ENCODE results near the gene TTC21B. TPM values are rescaled to one million over a fixed set of nuclear protein-coding genes. Genes with fewer than 3 reads are reported as not detected.
"Not testable (repeated sequence)": the region's sequence is repeated elsewhere in the genome, so short reads cannot be mapped to it uniquely, and the experiment has no call there.

TTC21B gene
- total RNA-seq, 4 donors from 2014 or later: 12.1 to 73.2 (median 27.7) TPM

DNA sequence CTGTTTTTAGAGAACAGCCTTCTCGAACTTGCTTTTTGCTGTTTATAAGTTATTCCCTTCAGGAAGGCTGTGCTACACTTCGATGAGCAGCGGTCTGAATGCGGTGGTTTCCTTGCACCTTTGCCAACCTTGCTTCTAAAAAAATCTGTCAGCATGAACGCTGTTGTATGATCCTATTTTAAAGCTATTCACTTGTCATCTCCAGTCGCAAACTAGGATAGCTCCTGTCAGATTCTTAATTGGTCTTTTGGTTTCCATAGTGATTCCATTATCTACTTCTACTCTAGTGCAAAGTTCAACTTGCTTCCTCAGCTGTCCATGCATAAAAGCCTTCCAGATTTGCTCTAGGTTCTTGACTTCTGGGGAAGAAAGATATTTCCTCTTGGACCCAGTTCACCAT, 83.2 kb downstream of the TTC21B start:
- no peaks in the 10 kb centered on the region for H3K4me1 ChIP-seq
- H3K36me3 ChIP-seq: no peaks in the 10 kb centered on the region
- no peak for DNase-seq (ENCODE audit: low spot score in 2 of 2)
- TF ChIP-seq, protein P1, sequence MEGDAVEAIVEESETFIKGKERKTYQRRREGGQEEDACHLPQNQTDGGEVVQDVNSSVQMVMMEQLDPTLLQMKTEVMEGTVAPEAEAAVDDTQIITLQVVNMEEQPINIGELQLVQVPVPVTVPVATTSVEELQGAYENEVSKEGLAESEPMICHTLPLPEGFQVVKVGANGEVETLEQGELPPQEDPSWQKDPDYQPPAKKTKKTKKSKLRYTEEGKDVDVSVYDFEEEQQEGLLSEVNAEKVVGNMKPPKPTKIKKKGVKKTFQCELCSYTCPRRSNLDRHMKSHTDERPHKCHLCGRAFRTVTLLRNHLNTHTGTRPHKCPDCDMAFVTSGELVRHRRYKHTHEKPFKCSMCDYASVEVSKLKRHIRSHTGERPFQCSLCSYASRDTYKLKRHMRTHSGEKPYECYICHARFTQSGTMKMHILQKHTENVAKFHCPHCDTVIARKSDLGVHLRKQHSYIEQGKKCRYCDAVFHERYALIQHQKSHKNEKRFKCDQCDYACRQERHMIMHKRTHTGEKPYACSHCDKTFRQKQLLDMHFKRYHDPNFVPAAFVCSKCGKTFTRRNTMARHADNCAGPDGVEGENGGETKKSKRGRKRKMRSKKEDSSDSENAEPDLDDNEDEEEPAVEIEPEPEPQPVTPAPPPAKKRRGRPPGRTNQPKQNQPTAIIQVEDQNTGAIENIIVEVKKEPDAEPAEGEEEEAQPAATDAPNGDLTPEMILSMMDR (IDR thresholded peaks at IDR 0.05): no peak
- no peak for TF ChIP-seq POLR2A (IDR thresholded peaks at IDR 0.05)
- H3K4me3 ChIP-seq: no peak overlapping the region
- H3K27me3 ChIP-seq: no peaks in the 10 kb centered on the region
- no peaks in the 10 kb centered on the region for H3K9me3 ChIP-seq
- WGBS: 96% methylated on average over 6 of the region's 6 CpGs
- no peak overlapping the region for H3K27ac ChIP-seq

DNA sequence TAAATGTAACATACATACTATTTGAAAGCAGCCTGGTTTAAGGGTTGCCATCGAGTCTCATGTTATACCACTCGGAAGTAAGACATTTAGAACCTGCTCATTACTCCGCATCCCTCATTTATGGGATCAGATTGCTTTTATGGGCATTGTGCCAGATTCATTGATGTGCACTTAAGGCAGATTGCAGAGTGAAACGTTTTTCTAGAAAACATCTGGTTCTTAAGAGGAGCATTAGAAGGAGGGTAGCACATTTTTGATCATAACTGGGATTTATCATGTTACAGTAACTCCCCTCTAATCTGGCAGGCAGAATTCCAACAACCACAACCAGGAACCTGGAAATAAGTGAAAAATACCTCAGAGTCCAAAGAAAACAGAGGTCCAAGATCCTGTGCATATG, 85.4 kb downstream of the TTC21B start:
- no peak for DNase-seq (ENCODE audit: low spot score in 2 of 2)
- H3K27me3 ChIP-seq: no peaks in the 10 kb centered on the region
- H3K36me3 ChIP-seq: no peaks in the 10 kb centered on the region
- no peak overlapping the region for H3K27ac ChIP-seq
- H3K4me1 ChIP-seq: no peaks in the 10 kb centered on the region
- 55% methylated on average over 4 of the region's 4 CpGs for WGBS
- H3K4me3 ChIP-seq: no peak overlapping the region
- TF ChIP-seq, protein P1 (IDR thresholded peaks at IDR 0.05): no peak
- H3K9me3 ChIP-seq: no peaks in the 10 kb centered on the region

DNA sequence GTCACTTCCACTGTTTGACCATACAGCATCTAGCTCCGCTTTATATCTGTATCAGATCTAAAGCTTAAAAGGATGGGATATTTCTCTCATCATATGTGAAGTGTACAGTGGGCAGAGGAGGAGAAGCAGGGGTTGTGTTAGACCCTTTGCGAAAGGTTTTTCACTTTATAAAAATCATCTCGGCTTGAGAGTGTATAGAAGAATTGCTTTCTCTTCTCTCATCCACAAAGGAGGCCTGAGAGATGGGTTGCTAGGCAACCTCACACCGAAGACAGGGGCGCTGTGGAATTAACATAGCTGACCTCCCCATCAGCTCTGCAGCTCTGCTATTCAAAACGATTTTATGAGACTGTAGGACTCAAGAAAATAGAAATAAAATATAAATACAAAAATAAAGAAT, 89.3 kb downstream of the TTC21B start:
- Histone ChIP-seq H3K4me3 (no peak overlapping the region), H3K36me3 (no peaks in the 10 kb centered on the region), H3K4me1 (no peaks in the 10 kb centered on the region), H3K9me3 (peaks cover 8% of the 10 kb centered on the region), H3K27me3 (no peaks in the 10 kb centered on the region), H3K27ac (no peak overlapping the region)
- TF ChIP-seq POLR2AphosphoS5 (IDR thresholded peaks at IDR 0.05): no peak
- DNase-seq (ENCODE audit: low spot score in 2 of 2): no peak
- WGBS: 80% methylated on average over 6 of the region's 6 CpGs

DNA sequence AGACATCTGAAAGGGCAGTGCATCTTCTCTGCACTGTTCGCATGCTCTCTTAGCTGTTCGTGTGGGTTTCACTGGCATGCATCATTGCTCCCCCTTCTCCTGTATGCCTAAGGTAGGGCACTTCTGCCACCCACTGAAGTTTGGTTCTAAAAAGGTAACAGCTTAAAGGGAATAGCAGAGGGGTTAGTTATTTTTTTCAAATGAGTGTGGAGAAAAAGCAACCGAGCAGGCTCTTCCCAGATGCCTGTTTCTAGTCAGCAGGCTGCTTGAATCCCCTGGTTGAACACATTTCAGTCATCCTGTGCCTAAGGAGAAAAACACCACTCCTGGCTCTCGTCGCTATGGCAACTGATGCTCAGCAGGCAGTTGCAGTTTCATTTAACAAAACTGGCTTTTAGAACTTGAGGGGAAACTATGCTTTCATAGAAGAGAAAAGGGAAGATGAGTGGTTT, 89.7 kb downstream of the TTC21B start:
- no peaks in the 10 kb centered on the region for H3K36me3 ChIP-seq
- H3K27ac ChIP-seq: no peak overlapping the region
- DNase-seq (ENCODE audit: low spot score in 2 of 2): no peak
- H3K27me3 ChIP-seq: no peaks in the 10 kb centered on the region
- H3K4me1 ChIP-seq: no peaks in the 10 kb centered on the region
- WGBS: 84% methylated on average over 5 of the region's 5 CpGs
- no peak overlapping the region for H3K4me3 ChIP-seq
- TF ChIP-seq, protein P1 (IDR thresholded peaks at IDR 0.05): no peak
- TF ChIP-seq POLR2AphosphoS5 (IDR thresholded peaks at IDR 0.05): no peak
- no peak for TF ChIP-seq POLR2A (IDR thresholded peaks at IDR 0.05)
- no peak for TF ChIP-seq EP300 (IDR thresholded peaks at IDR 0.05)
- peaks cover 8% of the 10 kb centered on the region for H3K9me3 ChIP-seq

DNA sequence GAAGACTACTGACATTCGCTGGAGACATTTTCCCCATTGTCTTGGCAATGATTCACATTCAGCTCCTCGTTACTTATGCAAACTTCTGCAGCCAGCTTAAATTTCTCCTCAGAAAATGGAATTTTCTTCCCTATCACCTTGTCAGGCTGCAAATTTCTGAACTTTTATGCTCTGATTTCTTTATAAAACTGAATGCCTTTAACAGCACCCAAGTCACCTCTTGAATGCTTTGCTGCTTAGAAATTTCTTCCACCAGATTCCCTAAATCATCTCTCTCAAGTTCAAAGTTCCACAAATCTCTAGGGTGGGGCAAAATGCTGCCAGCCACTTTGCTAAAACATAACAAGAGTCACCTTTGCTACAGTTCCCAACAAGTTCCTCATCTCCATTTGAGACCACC, 92.5 kb downstream of the TTC21B start:
- H3K36me3 ChIP-seq; H3K4me3 ChIP-seq; DNase-seq (ENCODE audit: low spot score in 2 of 2); H3K27me3 ChIP-seq; H3K4me1 ChIP-seq; H3K27ac ChIP-seq; H3K9me3 ChIP-seq: not testable (repeated sequence)
- WGBS: 92% methylated on average over 2 of the region's 2 CpGs

DNA sequence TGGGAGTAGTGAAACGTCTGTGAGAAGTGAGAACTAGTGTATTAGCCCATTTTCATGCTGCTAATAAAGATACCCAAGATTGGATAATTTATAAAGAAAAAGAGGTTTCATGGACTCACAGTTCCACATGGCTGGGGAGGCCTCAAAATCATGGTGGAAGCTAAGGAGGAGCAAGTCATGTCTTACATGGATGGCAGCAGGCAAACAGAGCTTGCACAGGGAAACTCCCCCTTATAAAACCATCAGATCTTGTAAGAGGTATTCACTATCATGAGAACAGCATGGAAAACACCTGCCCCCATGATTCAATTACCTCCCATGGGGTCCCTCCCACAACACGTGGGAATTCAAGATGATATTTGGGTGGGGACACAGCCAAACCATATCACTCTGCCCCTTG, 93.9 kb downstream of the TTC21B start:
- not testable (repeated sequence) for DNase-seq (ENCODE audit: low spot score in 2 of 2); H3K4me1 ChIP-seq; H3K27ac ChIP-seq; H3K4me3 ChIP-seq; H3K9me3 ChIP-seq; H3K36me3 ChIP-seq; H3K27me3 ChIP-seq
- WGBS: 83% methylated on average over 2 of the region's 2 CpGs

DNA sequence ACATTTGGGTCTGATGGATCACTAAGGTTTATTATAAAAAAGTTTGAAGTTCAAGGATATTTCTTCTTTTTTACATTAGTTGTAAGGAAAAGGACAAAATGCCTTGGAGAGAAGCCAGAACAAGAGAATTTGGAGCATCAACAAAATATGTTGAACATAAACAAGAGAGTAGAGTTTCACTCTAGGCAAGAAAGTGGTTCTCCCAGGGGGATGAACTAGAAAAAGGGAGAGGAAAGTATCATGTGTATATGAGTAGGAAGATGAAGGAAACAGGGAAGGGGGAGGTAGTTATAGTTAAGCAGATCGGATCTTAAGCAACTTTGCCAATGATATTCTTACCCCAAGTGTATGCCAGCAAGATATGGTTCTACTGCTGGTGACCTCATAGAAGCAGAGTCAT, 95.7 kb downstream of the TTC21B start:
- 82% methylated on average over 1 of the region's 1 CpG for WGBS

More for the DNA sequence above, 95.7 kb downstream of the TTC21B start:
- Histone ChIP-seq H3K9me3 (peaks cover 17% of the 10 kb centered on the region), H3K27ac (no peak overlapping the region), H3K4me1 (no peaks in the 10 kb centered on the region), H3K27me3 (no peaks in the 10 kb centered on the region), H3K4me3 (no peak overlapping the region), H3K36me3 (peaks cover 15% of the 10 kb centered on the region)
- TF ChIP-seq EP300 (IDR thresholded peaks at IDR 0.05) (no peak), POLR2AphosphoS5 (IDR thresholded peaks at IDR 0.05) (no peak), POLR2A (IDR thresholded peaks at IDR 0.05) (no peak)
- TF ChIP-seq, protein P1 (IDR thresholded peaks at IDR 0.05): no peak
- no peak for DNase-seq (ENCODE audit: low spot score in 2 of 2)

All from suprapubic skin (tissue), 4 donors.